ENCODE results near the gene FRAS1.

FRAS1 gene

GRCh38 chr4:78519962-78520361 lies 462.8 kb downstream of the FRAS1 start:
- no peak for TF ChIP-seq CTCF (IDR thresholded peaks at IDR 0.05; ENCODE audit: insufficient read depth, missing control alignments)
- FAIRE-seq (no peak), DNase-seq (ENCODE audit: insufficient read length, low spot score) (no peak)

- no peak for TF ChIP-seq CTCF (IDR thresholded peaks at IDR 0.05; ENCODE audit: insufficient read depth, missing control alignments)
- no peak for DNase-seq (ENCODE audit: insufficient read length, low spot score)
- no peak for FAIRE-seq
Observed at GRCh38 chr4:78520808-78521226, 463.7 kb downstream of the FRAS1 start.

GRCh38 chr4:78524009-78524408 lies 466.9 kb downstream of the FRAS1 start:
- FAIRE-seq: no peak
- TF ChIP-seq CTCF (IDR thresholded peaks at IDR 0.05; ENCODE audit: insufficient read depth, missing control alignments): no peak
- DNase-seq (ENCODE audit: insufficient read length, low spot score): no peak

GRCh38 chr4:78525559-78525958 lies 468.4 kb downstream of the FRAS1 start:
- TF ChIP-seq CTCF (IDR thresholded peaks at IDR 0.05; ENCODE audit: insufficient read depth, missing control alignments): no peak
- DNase-seq (ENCODE audit: insufficient read length, low spot score) (no peak), FAIRE-seq (no peak)

- DNase-seq (ENCODE audit: insufficient read length, low spot score) (no peak), FAIRE-seq (no peak)
- TF ChIP-seq CTCF (IDR thresholded peaks at IDR 0.05; ENCODE audit: insufficient read depth, missing control alignments): no peak
Observed at GRCh38 chr4:78527103-78527502, 470.0 kb downstream of the FRAS1 start.

GRCh38 chr4:78527555-78527954 lies 470.4 kb downstream of the FRAS1 start:
- TF ChIP-seq CTCF (IDR thresholded peaks at IDR 0.05; ENCODE audit: insufficient read depth, missing control alignments): no peak
- FAIRE-seq (no peak), DNase-seq (ENCODE audit: insufficient read length, low spot score) (no peak)

GRCh38 chr4:78528327-78528726 lies 471.2 kb downstream of the FRAS1 start:
- no peak for DNase-seq (ENCODE audit: insufficient read length, low spot score)
- FAIRE-seq: no peak
- no peak for TF ChIP-seq CTCF (IDR thresholded peaks at IDR 0.05; ENCODE audit: insufficient read depth, missing control alignments)

Data from D721Med (cell line).